ENCODE results near the gene SECISBP2.

- no peak for TF ChIP-seq RAD21 (IDR thresholded peaks at IDR 0.05; ENCODE audit: low read length)
- TF ChIP-seq CTCF (IDR thresholded peaks at IDR 0.05) = no peak
- TF ChIP-seq MAX (IDR thresholded peaks at IDR 0.05; ENCODE audit: low read depth) = no peak
- TF ChIP-seq NRF1 (IDR thresholded peaks at IDR 0.05; ENCODE audit: low read depth, low read length) = no peak
- TF ChIP-seq USF2 (IDR thresholded peaks at IDR 0.05; ENCODE audit: borderline replicate concordance, low read depth, low read length) = no peak
- no peak for TF ChIP-seq RXRA (IDR thresholded peaks at IDR 0.05; ENCODE audit: borderline replicate concordance, low read depth)
These were observed 34.2 kb downstream of the SECISBP2 start for GRCh38 chr9:89352451-89352850.
